Left renal pelvis (tissue), 4 donors: ENCODE measurements around the gene FNIP2. TPM values are rescaled to one million over a fixed set of nuclear protein-coding genes. Genes with fewer than 3 reads are reported as not detected.

Experiments used
- DNase-seq, 4 donors: peaks; one replicate each; pipeline ENCODE4 v3.0.0-alpha.2; 2013; ENCODE audit warnings: low read depth in 4 of 4, low spot score in 3 of 4
- polyA plus RNA-seq, 4 donors: library from polyadenylated mRNA; unstranded; fragments of 120-200 nt; gene quantifications; one replicate each; pipeline ENCODE4 v1.2.1, GENCODE V29; 2013; ENCODE audit not compliant: insufficient read length in 4 of 4

Gene FNIP2
- polyA plus RNA-seq, 4 donors, result 29.6 to 52.9 (median 46.2) TPM

GRCh38 chr4:158829254-158829653 lies 60.4 kb downstream of the FNIP2 start:
- no peak for DNase-seq

GRCh38 chr4:158833602-158834001 lies 64.8 kb downstream of the FNIP2 start:
- DNase-seq, result no peak

GRCh38 chr4:158835226-158836001 lies 66.6 kb downstream of the FNIP2 start:
- no peak for DNase-seq

GRCh38 chr4:158836002-158836369 lies 67.2 kb downstream of the FNIP2 start:
- DNase-seq, result no peak

- no peak for DNase-seq
Observed at GRCh38 chr4:158836828-158837449, 68.1 kb downstream of the FNIP2 start.

GRCh38 chr4:158837527-158838141 lies 68.8 kb downstream of the FNIP2 start:
- DNase-seq, result no peak

GRCh38 chr4:158840131-158840530 lies 71.3 kb downstream of the FNIP2 start:
- no peak for DNase-seq

- no peak for DNase-seq
Observed at GRCh38 chr4:158841540-158841939, 72.7 kb downstream of the FNIP2 start.

GRCh38 chr4:158845311-158846041 lies 76.7 kb downstream of the FNIP2 start:
- no peak for DNase-seq

GRCh38 chr4:158847535-158847934 lies 78.7 kb downstream of the FNIP2 start:
- no peak for DNase-seq

- no peak for DNase-seq
Observed at GRCh38 chr4:158849681-158850080, 80.9 kb downstream of the FNIP2 start.

GRCh38 chr4:158850371-158850770 lies 81.5 kb downstream of the FNIP2 start:
- DNase-seq, result no peak

GRCh38 chr4:158850800-158851644 lies 82.2 kb downstream of the FNIP2 start:
- DNase-seq, result no peak

GRCh38 chr4:158854236-158854635 lies 85.4 kb downstream of the FNIP2 start:
- no peak for DNase-seq

- no peak for DNase-seq
Observed at GRCh38 chr4:158856852-158857251, 88.0 kb downstream of the FNIP2 start.

GRCh38 chr4:158857951-158858350 lies 89.1 kb downstream of the FNIP2 start:
- DNase-seq, result no peak

- no peak for DNase-seq
Observed at GRCh38 chr4:158858410-158859199, 89.8 kb downstream of the FNIP2 start.

- DNase-seq, result no peak
Observed at GRCh38 chr4:158859661-158860060, 90.8 kb downstream of the FNIP2 start.

- no peak for DNase-seq
Observed at GRCh38 chr4:158860856-158861255, 92.0 kb downstream of the FNIP2 start.

GRCh38 chr4:158861281-158861680 lies 92.5 kb downstream of the FNIP2 start:
- DNase-seq, result no peak
